NCI-H2227 (cell line): ENCODE results near the gene ADAR.
"Not testable (repeated sequence)": the region's sequence is repeated elsewhere in the genome, so short reads cannot be mapped to it uniquely, and the experiment has no call there.

Experiments
- DNase-seq: peaks from one replicate; lab custom pipeline; 2025; ENCODE audit not compliant: unreplicated experiment; lab: John Stamatoyannopoulos, UW

The ADAR gene, protein sequence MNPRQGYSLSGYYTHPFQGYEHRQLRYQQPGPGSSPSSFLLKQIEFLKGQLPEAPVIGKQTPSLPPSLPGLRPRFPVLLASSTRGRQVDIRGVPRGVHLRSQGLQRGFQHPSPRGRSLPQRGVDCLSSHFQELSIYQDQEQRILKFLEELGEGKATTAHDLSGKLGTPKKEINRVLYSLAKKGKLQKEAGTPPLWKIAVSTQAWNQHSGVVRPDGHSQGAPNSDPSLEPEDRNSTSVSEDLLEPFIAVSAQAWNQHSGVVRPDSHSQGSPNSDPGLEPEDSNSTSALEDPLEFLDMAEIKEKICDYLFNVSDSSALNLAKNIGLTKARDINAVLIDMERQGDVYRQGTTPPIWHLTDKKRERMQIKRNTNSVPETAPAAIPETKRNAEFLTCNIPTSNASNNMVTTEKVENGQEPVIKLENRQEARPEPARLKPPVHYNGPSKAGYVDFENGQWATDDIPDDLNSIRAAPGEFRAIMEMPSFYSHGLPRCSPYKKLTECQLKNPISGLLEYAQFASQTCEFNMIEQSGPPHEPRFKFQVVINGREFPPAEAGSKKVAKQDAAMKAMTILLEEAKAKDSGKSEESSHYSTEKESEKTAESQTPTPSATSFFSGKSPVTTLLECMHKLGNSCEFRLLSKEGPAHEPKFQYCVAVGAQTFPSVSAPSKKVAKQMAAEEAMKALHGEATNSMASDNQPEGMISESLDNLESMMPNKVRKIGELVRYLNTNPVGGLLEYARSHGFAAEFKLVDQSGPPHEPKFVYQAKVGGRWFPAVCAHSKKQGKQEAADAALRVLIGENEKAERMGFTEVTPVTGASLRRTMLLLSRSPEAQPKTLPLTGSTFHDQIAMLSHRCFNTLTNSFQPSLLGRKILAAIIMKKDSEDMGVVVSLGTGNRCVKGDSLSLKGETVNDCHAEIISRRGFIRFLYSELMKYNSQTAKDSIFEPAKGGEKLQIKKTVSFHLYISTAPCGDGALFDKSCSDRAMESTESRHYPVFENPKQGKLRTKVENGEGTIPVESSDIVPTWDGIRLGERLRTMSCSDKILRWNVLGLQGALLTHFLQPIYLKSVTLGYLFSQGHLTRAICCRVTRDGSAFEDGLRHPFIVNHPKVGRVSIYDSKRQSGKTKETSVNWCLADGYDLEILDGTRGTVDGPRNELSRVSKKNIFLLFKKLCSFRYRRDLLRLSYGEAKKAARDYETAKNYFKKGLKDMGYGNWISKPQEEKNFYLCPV

DNA sequence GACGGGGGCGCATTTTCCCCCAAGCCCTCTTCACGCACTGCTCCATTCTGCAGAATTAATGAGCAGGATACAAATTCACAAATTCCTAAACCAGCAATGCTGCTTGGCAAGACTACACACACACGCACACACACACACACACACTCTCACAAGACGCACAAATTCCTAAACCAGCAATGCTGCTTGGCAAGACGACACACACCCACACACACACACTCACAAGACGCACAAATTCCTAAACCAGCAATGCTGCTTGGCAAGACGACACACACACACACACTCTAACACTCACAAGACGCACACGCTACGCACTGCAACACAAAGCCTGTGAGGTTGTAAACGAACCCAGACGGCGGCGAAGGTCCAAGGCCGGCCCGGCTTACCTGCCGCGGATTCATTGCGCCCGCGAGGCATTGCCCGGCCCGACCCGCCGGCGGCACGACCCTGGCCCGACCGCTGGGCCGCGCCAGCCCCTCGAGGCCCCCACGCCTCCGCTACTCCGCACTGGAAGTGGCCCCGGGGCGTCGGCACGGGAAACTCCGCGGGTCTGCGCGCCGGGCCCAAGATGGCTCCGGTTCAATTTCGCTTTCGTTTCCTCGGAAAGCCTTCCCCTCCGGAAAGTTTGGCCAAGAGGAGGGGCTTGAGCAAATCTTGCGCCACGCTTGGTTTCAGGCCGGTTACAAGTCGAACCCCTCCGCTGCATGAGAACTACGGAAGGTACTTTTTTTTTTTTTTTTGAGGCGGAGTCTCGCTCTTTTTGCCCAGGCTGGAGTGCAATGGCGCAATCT is at the start of gene ADAR:
Gene ADAR (minus strand): TSS at position 578 of the 788 bp plus-strand sequence. CDS start 180 bp downstream, at position 398.
- peak; percentile 89 for DNase-seq

- no peak for DNase-seq
These were observed 49.6 kb upstream of the ADAR start for GRCh38 chr1:154657556-154657955.

DNA sequence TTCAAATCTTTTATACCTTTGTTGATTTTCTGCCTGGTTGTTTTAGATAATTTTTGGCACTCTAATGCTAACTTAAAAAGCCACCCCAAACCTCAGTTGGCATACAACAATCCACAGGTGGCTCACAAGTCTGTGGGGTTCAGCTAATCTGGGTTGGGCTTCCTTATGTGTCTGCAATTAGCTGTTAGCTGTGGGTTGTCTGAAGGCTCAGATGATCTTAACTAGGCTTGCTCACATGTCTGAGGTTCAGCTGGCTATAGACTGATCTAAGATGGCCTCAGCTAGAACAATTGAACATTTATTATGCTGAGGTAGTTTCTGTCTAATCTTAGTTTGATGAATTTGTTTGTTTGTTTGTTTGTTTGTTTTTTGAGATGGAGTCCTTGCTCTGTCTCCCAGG is 44.9 kb upstream of the ADAR start:
- no peak for DNase-seq

DNA sequence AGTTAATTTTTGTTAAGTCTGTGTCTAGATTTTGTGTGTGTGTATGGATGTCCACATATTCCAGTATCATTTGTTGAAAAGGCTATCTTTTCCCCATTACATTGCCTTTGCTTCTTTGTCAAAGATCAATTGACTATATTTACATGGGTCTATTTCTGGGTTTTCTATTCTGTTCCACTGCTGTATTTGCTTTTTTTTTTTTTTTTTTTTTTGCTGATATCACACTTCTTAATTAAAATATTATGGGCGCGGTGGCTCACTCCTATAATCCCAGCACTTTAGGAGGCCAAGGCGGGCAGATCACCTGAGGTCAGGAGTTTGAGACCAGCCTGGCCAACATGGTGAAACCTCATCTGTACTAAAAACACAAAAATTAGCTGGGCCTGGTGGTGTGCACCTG is 36.7 kb upstream of the ADAR start:
- DNase-seq = not testable (repeated sequence)

GRCh38 chr1:154641534-154641933 is 33.5 kb upstream of the ADAR start:
- no peak for DNase-seq

DNA sequence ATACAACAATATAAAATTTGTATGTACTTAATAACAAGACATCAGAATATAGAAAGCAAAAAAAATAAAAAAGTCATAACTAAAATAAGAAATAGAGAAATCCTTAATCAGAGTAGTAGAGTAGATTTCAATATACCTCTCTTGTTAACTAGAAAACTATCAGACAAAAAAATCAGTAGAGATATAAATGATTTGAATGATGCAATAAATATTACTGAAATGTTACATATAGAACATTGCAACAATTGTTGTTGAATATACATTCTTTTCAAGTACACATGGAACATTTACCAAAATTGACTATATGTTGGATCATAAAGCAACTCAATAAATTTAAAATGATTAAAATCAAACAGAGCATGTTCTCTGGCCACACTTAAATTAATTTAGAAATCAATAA is 31.9 kb upstream of the ADAR start:
- no peak for DNase-seq

DNA sequence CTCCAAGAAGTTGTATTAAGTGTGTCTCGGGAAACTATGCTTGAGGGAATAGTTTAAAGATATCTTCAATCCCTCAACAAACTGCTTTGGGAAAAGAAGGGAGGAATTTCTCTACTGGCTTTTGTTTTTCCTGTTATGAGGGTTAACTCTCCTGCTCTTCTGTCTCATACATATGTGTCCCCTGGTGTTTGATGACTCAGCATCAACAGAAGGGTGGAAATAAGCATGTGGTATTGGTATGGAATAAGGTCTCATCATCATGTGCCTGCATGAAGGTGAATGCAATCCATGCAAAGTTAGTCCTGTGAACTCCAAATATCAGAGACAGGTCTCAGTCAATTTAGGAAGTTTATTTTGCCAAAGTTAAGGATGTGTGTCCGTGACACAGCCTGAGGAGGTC is 27.2 kb upstream of the ADAR start:
- no peak for DNase-seq

- no peak for DNase-seq
These were observed 21.7 kb upstream of the ADAR start for GRCh38 chr1:154629675-154630073.

GRCh38 chr1:154629061-154629674 is 21.2 kb upstream of the ADAR start:
- DNase-seq = no peak

GRCh38 chr1:154628121-154628405 is 20.1 kb upstream of the ADAR start:
- no peak for DNase-seq

- DNase-seq = peak; percentile 97
These were observed 19.5 kb upstream of the ADAR start for GRCh38 chr1:154627257-154628120.

- DNase-seq = peak; percentile 53
These were observed 18.7 kb upstream of the ADAR start for GRCh38 chr1:154626456-154627256.

DNA sequence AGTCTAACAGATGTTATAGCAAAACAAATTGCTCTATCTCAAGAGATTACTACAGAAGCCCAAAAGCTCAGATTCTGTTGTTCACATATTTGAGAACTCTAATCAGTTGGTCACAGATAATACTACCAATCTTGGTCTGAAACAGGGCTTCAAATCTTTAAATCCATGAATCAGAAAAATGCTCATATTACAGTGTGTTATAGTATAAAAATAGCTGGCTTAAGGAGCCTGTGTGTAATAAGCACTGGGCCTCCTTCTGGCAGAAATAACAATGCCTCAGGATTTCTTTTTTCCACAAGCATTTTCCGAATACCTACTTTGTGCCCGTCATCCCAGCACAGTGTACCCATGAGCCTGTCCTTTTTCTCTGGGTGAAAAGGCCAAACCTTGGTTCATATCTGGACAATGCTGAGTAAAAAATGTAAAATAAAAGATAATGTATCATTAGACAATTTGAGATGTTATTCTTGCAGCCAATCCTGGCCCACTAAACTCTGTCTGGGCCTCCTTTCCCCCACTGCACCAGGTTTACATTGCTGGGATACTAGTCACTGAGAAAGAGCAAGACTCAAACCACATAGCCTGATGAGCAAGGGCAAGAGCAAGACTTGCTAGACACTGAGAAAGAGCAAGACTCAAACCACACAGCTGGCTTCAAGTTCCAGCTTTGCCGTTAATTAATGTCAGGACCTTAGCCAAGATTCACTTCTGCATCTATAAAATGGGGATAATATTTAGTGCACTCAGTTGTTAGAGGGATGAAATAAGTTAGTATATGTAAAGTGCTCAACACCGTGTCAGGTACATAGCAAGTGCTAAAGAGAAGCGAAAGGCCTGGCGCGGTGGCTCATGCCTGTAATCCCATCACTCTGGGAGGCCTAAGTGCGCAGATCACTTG is 17.0 kb upstream of the ADAR start:
- DNase-seq = no peak

DNA sequence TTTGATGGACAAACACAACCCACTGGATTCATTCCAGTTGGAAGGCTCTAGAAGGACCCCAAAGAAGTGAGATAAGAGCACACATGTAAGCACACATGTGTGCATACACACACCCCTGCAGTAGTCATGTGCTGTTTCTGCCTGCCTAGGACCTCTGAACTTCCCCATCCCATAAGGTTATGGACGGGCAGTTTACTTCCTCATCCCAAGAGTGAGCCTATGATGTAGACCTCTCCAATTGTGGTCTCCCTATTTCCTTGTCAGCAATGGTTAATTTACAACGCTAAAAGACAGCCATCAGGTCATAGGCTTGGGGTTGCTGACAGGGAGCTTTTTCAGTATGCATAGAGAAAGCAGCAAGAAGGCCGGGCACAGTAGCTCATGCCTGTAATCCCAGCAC is 15.4 kb upstream of the ADAR start:
- no peak for DNase-seq

DNA sequence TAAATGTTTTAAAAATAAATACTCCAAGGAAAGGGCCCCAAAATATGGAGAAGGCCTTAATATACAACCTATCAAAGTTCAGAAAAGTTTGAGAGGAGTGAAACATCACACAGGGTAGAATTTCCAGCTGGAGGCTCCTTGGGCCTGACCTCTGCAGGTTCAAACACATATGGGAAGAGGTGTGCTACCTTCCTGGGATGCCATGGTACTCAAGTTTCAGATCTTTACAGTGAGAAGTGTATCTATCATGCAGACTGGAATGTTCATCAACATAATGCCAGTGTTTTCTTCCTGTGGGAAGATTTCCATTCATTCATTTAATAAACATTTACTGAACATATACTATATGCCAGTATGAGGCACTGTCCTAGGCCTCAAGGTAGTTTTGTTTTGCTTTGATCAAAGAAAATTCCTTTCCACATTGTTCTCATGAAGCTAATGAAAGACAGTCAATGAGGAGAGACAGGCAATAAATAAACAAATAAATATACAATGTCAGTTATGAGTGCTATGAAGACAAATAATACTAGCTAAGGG is 14.6 kb upstream of the ADAR start:
- DNase-seq = no peak

- no peak for DNase-seq
These were observed 13.9 kb upstream of the ADAR start for GRCh38 chr1:154621875-154622274.

DNA sequence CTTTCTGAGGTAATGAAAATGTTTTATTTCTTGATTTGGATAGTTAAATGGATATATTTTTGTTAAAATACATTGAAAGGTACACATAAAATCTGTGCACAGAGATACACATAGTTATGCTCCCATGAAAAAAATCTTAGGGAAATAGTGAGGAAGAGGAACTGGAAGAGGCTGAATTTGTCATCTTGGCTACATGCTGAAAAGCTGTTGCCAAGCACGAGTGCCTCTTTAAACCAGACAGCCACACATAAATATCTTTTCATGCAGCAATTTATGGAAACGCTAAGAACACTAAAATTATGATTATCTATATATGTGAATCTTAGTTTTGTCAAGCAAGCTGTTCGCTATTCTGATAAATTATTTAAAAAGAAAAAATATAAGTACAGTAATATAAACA is 12.8 kb upstream of the ADAR start:
- DNase-seq = no peak
